ENCODE results near the gene MACROD2.

GRCh38 chr20:15889061-15889460, 1893.7 kb downstream of the MACROD2 start:
- TF ChIP-seq CEBPB (IDR thresholded peaks at IDR 0.05; ENCODE audit: low read depth, low read length) (no peak), POLR2A (IDR thresholded peaks at IDR 0.05; ENCODE audit: low read depth, low read length) (no peak)

All from IMR-90 (cell line).